GM21619 (cell line): Measurements from ENCODE around the gene ZNF385C.
A peak's percentile ranks its signal among the peaks of the same experiment; 100 is the strongest.

Source experiments
- ATAC-seq: cut with Tn5 transposase; IDR thresholded peaks from one replicate; pipeline ENCODE4 v1.9.1; 2021; ENCODE audit not compliant: unreplicated experiment

Gene ZNF385C

GRCh38 chr17:42126836-42127235 lies 28.6 kb upstream of the ZNF385C start:
- no peak for ATAC-seq

GRCh38 chr17:42125565-42125964 lies 27.3 kb upstream of the ZNF385C start:
- no peak for ATAC-seq

- ATAC-seq: no peak
Measured at GRCh38 chr17:42124256-42124655, 26.0 kb upstream of the ZNF385C start.

GRCh38 chr17:42122371-42123303 lies 24.4 kb upstream of the ZNF385C start, which contains the start of gene HSPB9:
Gene HSPB9, plus strand, starts transcription at chr17:42122804. Its CDS starts 47 bp downstream, at chr17:42122851.
- ATAC-seq: no peak

- no peak for ATAC-seq
Measured at GRCh38 chr17:42120770-42121769, 22.8 kb upstream of the ZNF385C start, which contains the start of gene KAT2A. Gene KAT2A, minus strand, starts transcription at chr17:42121367. Its CDS starts 63 bp downstream, at chr17:42121304.

GRCh38 chr17:42120161-42120769 lies 22.0 kb upstream of the ZNF385C start:
- ATAC-seq: no peak

GRCh38 chr17:42119301-42119700 lies 21.0 kb upstream of the ZNF385C start:
- no peak for ATAC-seq

- no peak for ATAC-seq
Measured at GRCh38 chr17:42118545-42118944, 20.3 kb upstream of the ZNF385C start.

GRCh38 chr17:42118126-42118510 lies 19.8 kb upstream of the ZNF385C start:
- no peak for ATAC-seq

- ATAC-seq: no peak
Measured at GRCh38 chr17:42117397-42118125, 19.3 kb upstream of the ZNF385C start.

- ATAC-seq: no peak
Measured at GRCh38 chr17:42116705-42117396, 18.6 kb upstream of the ZNF385C start.

GRCh38 chr17:42114118-42114517 lies 15.8 kb upstream of the ZNF385C start:
- ATAC-seq: no peak

- no peak for ATAC-seq
Measured at GRCh38 chr17:42113293-42114069, 15.2 kb upstream of the ZNF385C start.

- peak; percentile 53 for ATAC-seq
Measured at GRCh38 chr17:42112552-42113176, 14.4 kb upstream of the ZNF385C start, which contains the start of gene DHX58. Gene DHX58, minus strand, starts transcription at chr17:42112714. Its CDS starts 822 bp downstream, at chr17:42111892.

GRCh38 chr17:42111871-42112551 lies 13.7 kb upstream of the ZNF385C start:
- no peak for ATAC-seq

GRCh38 chr17:42111265-42111636 lies 13.0 kb upstream of the ZNF385C start:
- ATAC-seq: no peak
